Testis (tissue), 2 donors: ENCODE data around the gene UBE2B.
"Not testable (repeated sequence)": the region's sequence is repeated elsewhere in the genome, so short reads cannot be mapped to it uniquely, and the experiment has no call there.

ENCODE experiments used
- CTCF ChIP-seq, 3 experiments: fragments of 450-650 bp in 2 of 3; fragments of 200-600 bp in 1 of 3; sonication (generic) in 1 of 3; IDR thresholded peaks; one replicate each; pipeline ENCODE4 v1.5.1; 2016 to 2019; ENCODE audit warnings: antibody characterized with exemption in 3 of 3, mild to moderate bottlenecking in 2 of 3, moderate library complexity in 1 of 3
- POLR2A ChIP-seq: fragments of 450-650 bp; IDR thresholded peaks from one replicate; pipeline ENCODE4 v1.6.1; 2017; ENCODE audit warnings: antibody characterized with exemption, mild to moderate bottlenecking, moderate library complexity

GRCh38 chr5:134373633-134374032, 2.3 kb downstream of the UBE2B start:
- not testable (repeated sequence) for TF ChIP-seq POLR2A; CTCF (IDR thresholded peaks at IDR 0.05)
